SK-N-SH (cell line): Measurements from ENCODE around the gene CAMK2D. TPM values are rescaled to one million over a fixed set of nuclear protein-coding genes. Genes with fewer than 3 reads are reported as not detected.

Experiments used
- CTCF ChIA-PET: fragments of 300-600, 350-600 bp; formaldehyde crosslinking; extraction: SDS; loops from one replicate; lab custom pipeline; 2021; lab: Yijun Ruan, JAX
- POLR2A ChIA-PET: fragments of 350-600 bp; sonication (Branson Sonifier 250); formaldehyde crosslinking; extraction: SDS; loops from one replicate; lab custom pipeline; 2020; ENCODE audit warnings: antibody characterized with exemption, inconsistent platforms; lab: Yijun Ruan, JAX
- DNase-seq: peaks from one replicate; pipeline ENCODE4 v3.0.0; 2012
- H2AFZ ChIP-seq: fragments of 200-600 bp; sonication (generic); 2 replicates; pipeline ENCODE4 v1.8.1; 2016; ENCODE audit warnings: antibody characterized with exemption, mild to moderate bottlenecking, low read depth
- H3F3A ChIP-seq: fragments of 200-600 bp; sonication (generic); replicated peaks from 2 replicates; pipeline ENCODE3; 2016; ENCODE audit warnings: antibody characterized with exemption, mild to moderate bottlenecking; ENCODE audit not compliant: insufficient read depth
- H3K27ac ChIP-seq, 2 experiments: fragments of 200-500 bp in 1 of 2; fragments of 200-600 bp in 1 of 2; sonication (Bioruptor generic) in 1 of 2; sonication (generic), shearing (Covaris generic) in 1 of 2; 2 replicates each; pipeline versions ENCODE4 v1.5.1 to v1.6.1; 2014 to 2016; ENCODE audit warnings: low read depth in 2 of 2, inconsistent platforms in 1 of 2, low read length in 1 of 2, mild to moderate bottlenecking in 1 of 2, mixed read lengths in 1 of 2
- H3K27me3 ChIP-seq: fragments of 200-600 bp; sonication (generic), shearing (Covaris generic); 2 replicates; pipeline ENCODE4 v1.6.1; 2016; ENCODE audit warnings: mixed run types; ENCODE audit not compliant: insufficient read depth
- H3K36me3 ChIP-seq, 2 experiments: fragments of 200-500 bp in 1 of 2; fragments of 200-600 bp in 1 of 2; sonication (Bioruptor generic) in 1 of 2; sonication (generic) in 1 of 2; replicated peaks in 1 of 2; 2 replicates each; pipeline versions ENCODE3 to v1.5.1; 2014 to 2016; ENCODE audit warnings: low read length in 1 of 2, mild to moderate bottlenecking in 1 of 2; ENCODE audit not compliant: insufficient read depth in 2 of 2, control insufficient read depth in 1 of 2
- H3K4me1 ChIP-seq, 2 experiments: fragments of 200-500 bp in 1 of 2; fragments of 200-600 bp in 1 of 2; sonication (Bioruptor generic) in 1 of 2; sonication (generic), shearing (Covaris generic) in 1 of 2; 2 replicates each; pipeline versions ENCODE4 v1.5.1 to v1.6.1; 2014 to 2016; ENCODE audit warnings: low read depth in 1 of 2, low read length in 1 of 2, mixed run types in 1 of 2; ENCODE audit not compliant: insufficient read depth in 2 of 2, control insufficient read depth in 1 of 2
- H3K4me2 ChIP-seq: fragments of 200-600 bp; sonication (generic), shearing (Covaris generic); 2 replicates; pipeline ENCODE4 v1.6.1; 2017; ENCODE audit warnings: mixed run types
- H3K4me3 ChIP-seq, 2 experiments: fragments of 200-500 bp in 1 of 2; fragments of 200-600 bp in 1 of 2; sonication (Bioruptor generic) in 1 of 2; sonication (generic), shearing (Covaris generic) in 1 of 2; 2 replicates each; pipeline versions ENCODE4 v1.5.1 to v1.8.1; 2014 to 2016; ENCODE audit warnings: low read depth in 2 of 2, inconsistent platforms in 1 of 2, low read length in 1 of 2, mild to moderate bottlenecking in 1 of 2, mixed read lengths in 1 of 2, moderate library complexity in 1 of 2
- H3K79me2 ChIP-seq: fragments of 200-600 bp; sonication (generic); 2 replicates; pipeline ENCODE4 v1.8.1; 2017; ENCODE audit warnings: mild to moderate bottlenecking; ENCODE audit not compliant: insufficient read depth
- H3K9ac ChIP-seq: fragments of 200-600 bp; sonication (generic); 2 replicates; pipeline ENCODE4 v1.6.1; 2017; ENCODE audit warnings: mixed run types
- H3K9me2 ChIP-seq: fragments of 200-600 bp; sonication (generic); 2 replicates; pipeline ENCODE4 v1.6.1; 2017; ENCODE audit warnings: mixed run types
- H3K9me3 ChIP-seq: fragments of 200-600 bp; sonication (generic); 2 replicates; pipeline ENCODE4 v1.6.1; 2017; ENCODE audit warnings: mixed run types, mild to moderate bottlenecking, moderate library complexity
- H4K20me1 ChIP-seq: fragments of 200-600 bp; sonication (generic); 2 replicates; pipeline ENCODE4 v1.6.1; 2017; ENCODE audit warnings: mild to moderate bottlenecking, mixed run types; ENCODE audit not compliant: insufficient read depth
- CHD2 ChIP-seq: fragments of 150-350 bp; IDR thresholded peaks from 2 replicates; pipeline ENCODE4 v1.6.1; 2018; ENCODE audit warnings: low read length; ENCODE audit not compliant: partially characterized antibody
- ELF1 ChIP-seq: IDR thresholded peaks from 2 replicates; pipeline ENCODE4 v1.4.0; 2012
- EZH2phosphoT487 ChIP-seq: fragments of 200-600 bp; sonication (generic); IDR thresholded peaks from 2 replicates; pipeline ENCODE4 v1.6.1; 2017; ENCODE audit warnings: low read depth, mixed run types, mild to moderate bottlenecking, antibody characterized with exemption, moderate library complexity, borderline replicate concordance
- GABPA ChIP-seq: IDR thresholded peaks from 2 replicates; pipeline ENCODE4 v1.4.0; 2012; ENCODE audit warnings: low read depth, mild to moderate bottlenecking
- GATA2 ChIP-seq: sonication (generic); formaldehyde crosslinking; IDR thresholded peaks from 2 replicates; pipeline ENCODE4 v1.5.0; 2020; ENCODE audit warnings: mild to moderate bottlenecking, missing genetic modification reagents
- JUND ChIP-seq: IDR thresholded peaks from 2 replicates; pipeline ENCODE4 v1.4.0; 2012
- MAX ChIP-seq: IDR thresholded peaks from 2 replicates; pipeline ENCODE4 v1.4.0; 2012; ENCODE audit warnings: low read depth
- MEF2A ChIP-seq: IDR thresholded peaks from 2 replicates; pipeline ENCODE4 v1.4.0; 2012; ENCODE audit warnings: low read depth, borderline replicate concordance
- MXI1 ChIP-seq: IDR thresholded peaks from 2 replicates; pipeline ENCODE4 v1.6.1; 2012; ENCODE audit warnings: mild to moderate bottlenecking, low read depth, low read length, improper control_type of control experiment
- NFIC ChIP-seq: IDR thresholded peaks from 2 replicates; pipeline ENCODE4 v1.4.0; 2012; ENCODE audit warnings: borderline replicate concordance
- PBX3 ChIP-seq: IDR thresholded peaks from 2 replicates; pipeline ENCODE4; 2012
- POLR2AphosphoS5 ChIP-seq: IDR thresholded peaks from 2 replicates; pipeline ENCODE4 v1.6.1; 2012; ENCODE audit warnings: low read depth, low read length
- RXRA ChIP-seq: IDR thresholded peaks from 2 replicates; pipeline ENCODE4 v1.4.0; 2012; ENCODE audit warnings: low read depth, mild to moderate bottlenecking, borderline replicate concordance
- SMC3 ChIP-seq: IDR thresholded peaks from 2 replicates; pipeline ENCODE4 v1.6.1; 2012; ENCODE audit warnings: low read depth, low read length, improper control_type of control experiment
- TCF12 ChIP-seq: IDR thresholded peaks from 2 replicates; pipeline ENCODE4 v1.4.0; 2012
- TEAD4 ChIP-seq: IDR thresholded peaks from 2 replicates; pipeline ENCODE4 v1.4.0; 2012; ENCODE audit warnings: mild to moderate bottlenecking, borderline replicate concordance; ENCODE audit not compliant: insufficient read depth
- YY1 ChIP-seq: IDR thresholded peaks from 2 replicates; pipeline ENCODE4 v1.4.0; 2012; ENCODE audit warnings: low read depth, mild to moderate bottlenecking
- ZBTB33 ChIP-seq: IDR thresholded peaks from 2 replicates; pipeline ENCODE4 v1.4.0; 2012; ENCODE audit warnings: low read depth, borderline replicate concordance
- WGBS: methylation state at CpG from one replicate; pipeline ENCODE4 v1.1.6; 2017; ENCODE audit warnings: low lambda C conversion rate; 5-methylcytosine and 5-hydroxymethylcytosine counted together
- polyA plus RNA-seq, 3 experiments: library from polyadenylated mRNA; depleted of rRNA; stranded (reverse); fragments of >200 nt; gene quantifications; 2 replicates each; pipeline ENCODE4 v1.2.3, GENCODE V29; 2012
- TF ChIP-seq, protein P1 (sequence below): IDR thresholded peaks from 2 replicates; pipeline ENCODE4 v1.4.0; 2012; ENCODE audit warnings: low read depth, borderline replicate concordance

CAMK2D gene
- polyA plus RNA-seq, 1 of the 3 experiments (the other 2 are of a cell fraction), result 17.0 TPM

- Histone ChIP-seq H4K20me1 (no peaks in the 10 kb centered on the region), H3K27me3 (no peaks in the 10 kb centered on the region), H3K4me1 (no peaks in the 10 kb centered on the region), H3K36me3 (no peaks in the 10 kb centered on the region), H3K9ac (no peak overlapping the region), H2AFZ (no peak overlapping the region), H3K27ac (no peak overlapping the region), H3K79me2 (no peaks in the 10 kb centered on the region), H3K4me2 (no peak overlapping the region), H3K4me3 (no peak overlapping the region), H3K9me3 (no peaks in the 10 kb centered on the region), H3F3A (no peaks in the 10 kb centered on the region), H3K9me2 (no peaks in the 10 kb centered on the region)
- whole genome bisulfite sequencing, result 94% methylated on average over 6 of the region's 7 CpGs
- ChIA-PET CTCF (interaction anchor here (7.1 kb wide), 1 partner anchor 11 kb away, joined by 35 read pairs; no protein-coding TSS in a partner anchor), POLR2A (no interaction called here)
- TF ChIP-seq RXRA, result no peak
- TF ChIP-seq ZBTB33, result no peak
- TF ChIP-seq TCF12, result no peak
- TF ChIP-seq YY1, result no peak
- no peak for TF ChIP-seq ELF1
- TF ChIP-seq MXI1, result no peak
- no peak for TF ChIP-seq POLR2AphosphoS5
- no peak for TF ChIP-seq MEF2A
- TF ChIP-seq PBX3, result no peak
- TF ChIP-seq SMC3, result no peak
- TF ChIP-seq GABPA, result no peak
- TF ChIP-seq MAX, result no peak
- TF ChIP-seq NFIC, result no peak
- no peak for TF ChIP-seq TEAD4
- no peak for TF ChIP-seq GATA2 (CRISPR knock-in tag)
- TF ChIP-seq, protein P1, sequence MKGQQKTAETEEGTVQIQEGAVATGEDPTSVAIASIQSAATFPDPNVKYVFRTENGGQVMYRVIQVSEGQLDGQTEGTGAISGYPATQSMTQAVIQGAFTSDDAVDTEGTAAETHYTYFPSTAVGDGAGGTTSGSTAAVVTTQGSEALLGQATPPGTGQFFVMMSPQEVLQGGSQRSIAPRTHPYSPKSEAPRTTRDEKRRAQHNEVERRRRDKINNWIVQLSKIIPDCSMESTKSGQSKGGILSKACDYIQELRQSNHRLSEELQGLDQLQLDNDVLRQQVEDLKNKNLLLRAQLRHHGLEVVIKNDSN, result no peak
- TF ChIP-seq EZH2phosphoT487, result no peak
- TF ChIP-seq JUND, result no peak
- no peak for TF ChIP-seq CHD2
- no peak for DNase-seq
These were observed 355.4 kb downstream of the CAMK2D start for GRCh38 chr4:113405874-113406722.
